ENCODE data around the gene LIPH.

LIPH gene

DNA sequence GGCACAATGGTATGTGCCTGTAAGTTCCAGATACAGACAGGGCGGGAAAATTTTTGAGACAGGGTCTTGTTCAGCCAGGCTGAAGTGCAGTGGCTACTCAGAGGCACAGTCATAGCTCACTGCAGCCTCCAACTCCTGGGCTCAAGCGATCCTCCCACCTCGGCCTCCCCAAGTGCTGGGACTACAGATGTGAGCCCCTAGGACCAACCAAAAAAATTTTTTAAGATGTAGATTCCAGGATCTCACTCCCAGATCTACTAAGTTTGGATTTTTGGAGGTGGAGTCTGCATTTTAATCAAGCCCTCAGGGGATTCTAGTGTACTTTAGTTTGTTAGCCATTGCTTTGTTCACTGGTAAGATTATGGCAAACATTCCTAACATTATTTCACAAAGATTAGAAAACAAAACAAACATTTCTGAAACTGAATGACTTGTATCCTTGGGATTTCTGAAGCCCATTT lies 2.7 kb downstream of the LIPH start:
- DNase-seq (ENCODE audit: low read depth): no peak
- TF ChIP-seq CTCF (IDR thresholded peaks at IDR 0.05; ENCODE audit: insufficient read depth, low read depth, low read length, missing control alignments): no peak
- peak overlapping the region; percentile 90 for H3K4me3 ChIP-seq (ENCODE audit: low read depth, low read length)

GRCh38 chr3:185549122-185549521 lies 3.3 kb downstream of the LIPH start:
- peak; percentile 35 for DNase-seq (ENCODE audit: low read depth)
- no peak for TF ChIP-seq CTCF (IDR thresholded peaks at IDR 0.05; ENCODE audit: insufficient read depth, low read depth, low read length, missing control alignments)
- no peak overlapping the region for H3K4me3 ChIP-seq (ENCODE audit: low read depth, low read length)

DNA sequence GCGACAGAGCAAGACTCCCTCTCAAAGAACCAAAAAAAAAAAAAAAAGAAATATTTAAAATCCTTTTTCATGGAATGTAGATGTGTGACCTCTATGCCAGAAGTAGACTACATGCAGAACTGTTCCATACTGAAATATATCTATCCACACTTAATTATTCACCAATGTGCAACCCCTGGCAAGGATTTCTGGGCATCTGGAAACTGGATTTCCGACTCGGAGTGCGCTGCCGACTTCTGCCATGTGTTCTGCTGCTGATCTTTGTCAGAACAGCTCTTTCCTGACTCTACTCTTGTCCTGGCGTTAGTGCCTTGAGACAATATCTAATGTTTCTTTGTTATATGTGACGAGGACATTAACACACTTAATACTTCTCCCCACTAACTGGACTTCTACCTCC lies 11.7 kb downstream of the LIPH start:
- TF ChIP-seq CTCF (IDR thresholded peaks at IDR 0.05; ENCODE audit: insufficient read depth, low read depth, low read length, missing control alignments): no peak
- H3K4me3 ChIP-seq (ENCODE audit: low read depth, low read length): no peak overlapping the region
- no peak for DNase-seq (ENCODE audit: low read depth)

DNA sequence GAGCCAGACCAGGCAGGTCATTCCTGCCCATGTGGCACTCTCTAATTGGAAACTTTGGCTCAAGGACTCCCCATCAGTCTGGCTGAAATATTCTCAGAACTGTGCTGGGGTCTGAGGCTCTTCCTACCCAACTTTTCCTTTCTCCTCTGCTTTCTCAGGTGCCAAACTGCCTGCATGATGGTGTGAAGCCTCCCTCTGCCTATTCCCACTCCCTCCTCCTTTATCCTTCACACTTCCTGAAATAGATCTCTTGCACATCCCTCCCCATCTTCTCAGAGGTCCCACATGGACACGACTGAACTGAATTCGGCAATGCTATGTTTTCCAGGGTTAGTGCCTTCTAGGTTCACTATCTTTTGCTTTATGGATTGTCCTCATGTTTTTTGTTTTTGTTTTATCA lies 12.5 kb downstream of the LIPH start:
- H3K4me3 ChIP-seq (ENCODE audit: low read depth, low read length): no peak overlapping the region
- TF ChIP-seq CTCF (IDR thresholded peaks at IDR 0.05; ENCODE audit: insufficient read depth, low read depth, low read length, missing control alignments): no peak
- no peak for DNase-seq (ENCODE audit: low read depth)

GRCh38 chr3:185537369-185537970 lies 14.9 kb downstream of the LIPH start:
- DNase-seq (ENCODE audit: low read depth): peak; percentile 97
- H3K4me3 ChIP-seq (ENCODE audit: low read depth, low read length): no peak overlapping the region
- no peak for TF ChIP-seq CTCF (IDR thresholded peaks at IDR 0.05; ENCODE audit: insufficient read depth, low read depth, low read length, missing control alignments)

DNA sequence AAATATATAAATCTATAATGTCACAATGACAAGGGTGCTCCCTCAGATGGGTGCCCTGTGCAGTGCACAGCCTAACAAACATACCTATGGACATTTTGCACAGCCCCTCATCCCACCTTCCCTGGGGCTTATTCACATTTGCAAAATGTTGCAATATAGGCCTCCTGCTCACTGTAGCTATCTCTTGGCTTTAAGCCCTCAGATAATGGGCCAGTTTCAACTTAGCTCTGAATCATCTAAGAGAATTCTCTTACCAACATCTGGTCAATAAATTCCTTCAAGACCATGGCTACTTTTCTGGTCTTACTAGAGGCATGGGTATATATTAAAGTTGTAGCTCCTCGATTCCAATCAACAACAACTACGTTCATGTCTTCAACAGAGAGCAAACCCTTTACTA lies 17.9 kb downstream of the LIPH start:
- no peak for DNase-seq (ENCODE audit: low read depth)
- H3K4me3 ChIP-seq (ENCODE audit: low read depth, low read length): no peak overlapping the region

More for the DNA sequence above, 17.9 kb downstream of the LIPH start:
- TF ChIP-seq CTCF (IDR thresholded peaks at IDR 0.05; ENCODE audit: insufficient read depth, low read depth, low read length, missing control alignments): no peak

Data from GM12865 (cell line).